ENCODE results near the gene MYT1. TPM values are rescaled to one million over a fixed set of nuclear protein-coding genes. Genes with fewer than 3 reads are reported as not detected.

The MYT1 gene
- polyA plus RNA-seq, 1 donor from 2014 or later: 35.8 TPM

DNA sequence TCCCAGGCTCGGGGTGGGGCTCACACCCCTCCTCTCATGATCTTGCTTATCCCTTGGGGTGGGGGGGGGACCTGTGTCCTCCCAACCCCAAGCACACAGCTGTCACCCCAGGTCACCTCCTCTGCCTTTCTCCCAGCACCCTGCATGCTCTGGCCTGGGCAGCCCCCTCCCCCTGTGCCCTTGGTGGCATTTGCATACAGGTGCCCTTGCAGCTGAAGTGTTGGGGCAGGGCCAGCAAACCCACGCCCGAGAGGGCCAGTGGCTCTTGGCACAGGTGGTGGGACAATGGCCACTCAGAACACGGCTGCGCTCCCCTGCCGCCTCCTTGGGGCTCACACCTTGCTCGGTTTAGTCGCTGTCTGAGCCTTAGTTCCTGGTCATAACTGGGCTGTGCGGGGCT is 11.3 kb upstream of the MYT1 start:
- TF ChIP-seq RAD21 (conservative IDR thresholded peaks at IDR 0.05) (no peak), MXI1 (conservative IDR thresholded peaks at IDR 0.05; ENCODE audit: poor library complexity, severe bottlenecking) (no peak), EZH2 (IDR thresholded peaks at IDR 0.05; ENCODE audit: borderline replicate concordance, insufficient read depth, low read length, poor library complexity, severe bottlenecking) (no peak), EP300 (conservative IDR thresholded peaks at IDR 0.05; ENCODE audit: poor library complexity, severe bottlenecking) (no peak), POLR2AphosphoS5 (IDR thresholded peaks at IDR 0.05) (no peak), SMC3 (conservative IDR thresholded peaks at IDR 0.05; ENCODE audit: poor library complexity) (no peak)
- TF ChIP-seq, protein P1, sequence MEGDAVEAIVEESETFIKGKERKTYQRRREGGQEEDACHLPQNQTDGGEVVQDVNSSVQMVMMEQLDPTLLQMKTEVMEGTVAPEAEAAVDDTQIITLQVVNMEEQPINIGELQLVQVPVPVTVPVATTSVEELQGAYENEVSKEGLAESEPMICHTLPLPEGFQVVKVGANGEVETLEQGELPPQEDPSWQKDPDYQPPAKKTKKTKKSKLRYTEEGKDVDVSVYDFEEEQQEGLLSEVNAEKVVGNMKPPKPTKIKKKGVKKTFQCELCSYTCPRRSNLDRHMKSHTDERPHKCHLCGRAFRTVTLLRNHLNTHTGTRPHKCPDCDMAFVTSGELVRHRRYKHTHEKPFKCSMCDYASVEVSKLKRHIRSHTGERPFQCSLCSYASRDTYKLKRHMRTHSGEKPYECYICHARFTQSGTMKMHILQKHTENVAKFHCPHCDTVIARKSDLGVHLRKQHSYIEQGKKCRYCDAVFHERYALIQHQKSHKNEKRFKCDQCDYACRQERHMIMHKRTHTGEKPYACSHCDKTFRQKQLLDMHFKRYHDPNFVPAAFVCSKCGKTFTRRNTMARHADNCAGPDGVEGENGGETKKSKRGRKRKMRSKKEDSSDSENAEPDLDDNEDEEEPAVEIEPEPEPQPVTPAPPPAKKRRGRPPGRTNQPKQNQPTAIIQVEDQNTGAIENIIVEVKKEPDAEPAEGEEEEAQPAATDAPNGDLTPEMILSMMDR (IDR thresholded peaks at IDR 0.05; ENCODE audit: poor library complexity, severe bottlenecking): no peak
- TF ChIP-seq, protein P2, sequence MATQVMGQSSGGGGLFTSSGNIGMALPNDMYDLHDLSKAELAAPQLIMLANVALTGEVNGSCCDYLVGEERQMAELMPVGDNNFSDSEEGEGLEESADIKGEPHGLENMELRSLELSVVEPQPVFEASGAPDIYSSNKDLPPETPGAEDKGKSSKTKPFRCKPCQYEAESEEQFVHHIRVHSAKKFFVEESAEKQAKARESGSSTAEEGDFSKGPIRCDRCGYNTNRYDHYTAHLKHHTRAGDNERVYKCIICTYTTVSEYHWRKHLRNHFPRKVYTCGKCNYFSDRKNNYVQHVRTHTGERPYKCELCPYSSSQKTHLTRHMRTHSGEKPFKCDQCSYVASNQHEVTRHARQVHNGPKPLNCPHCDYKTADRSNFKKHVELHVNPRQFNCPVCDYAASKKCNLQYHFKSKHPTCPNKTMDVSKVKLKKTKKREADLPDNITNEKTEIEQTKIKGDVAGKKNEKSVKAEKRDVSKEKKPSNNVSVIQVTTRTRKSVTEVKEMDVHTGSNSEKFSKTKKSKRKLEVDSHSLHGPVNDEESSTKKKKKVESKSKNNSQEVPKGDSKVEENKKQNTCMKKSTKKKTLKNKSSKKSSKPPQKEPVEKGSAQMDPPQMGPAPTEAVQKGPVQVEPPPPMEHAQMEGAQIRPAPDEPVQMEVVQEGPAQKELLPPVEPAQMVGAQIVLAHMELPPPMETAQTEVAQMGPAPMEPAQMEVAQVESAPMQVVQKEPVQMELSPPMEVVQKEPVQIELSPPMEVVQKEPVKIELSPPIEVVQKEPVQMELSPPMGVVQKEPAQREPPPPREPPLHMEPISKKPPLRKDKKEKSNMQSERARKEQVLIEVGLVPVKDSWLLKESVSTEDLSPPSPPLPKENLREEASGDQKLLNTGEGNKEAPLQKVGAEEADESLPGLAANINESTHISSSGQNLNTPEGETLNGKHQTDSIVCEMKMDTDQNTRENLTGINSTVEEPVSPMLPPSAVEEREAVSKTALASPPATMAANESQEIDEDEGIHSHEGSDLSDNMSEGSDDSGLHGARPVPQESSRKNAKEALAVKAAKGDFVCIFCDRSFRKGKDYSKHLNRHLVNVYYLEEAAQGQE (IDR thresholded peaks at IDR 0.05; ENCODE audit: borderline replicate concordance): no peak
- no peaks in the 10 kb centered on the region for H3K9me3 ChIP-seq (ENCODE audit: low read length)
- H3K4me3 ChIP-seq (ENCODE audit: low read length): no peak overlapping the region

DNA sequence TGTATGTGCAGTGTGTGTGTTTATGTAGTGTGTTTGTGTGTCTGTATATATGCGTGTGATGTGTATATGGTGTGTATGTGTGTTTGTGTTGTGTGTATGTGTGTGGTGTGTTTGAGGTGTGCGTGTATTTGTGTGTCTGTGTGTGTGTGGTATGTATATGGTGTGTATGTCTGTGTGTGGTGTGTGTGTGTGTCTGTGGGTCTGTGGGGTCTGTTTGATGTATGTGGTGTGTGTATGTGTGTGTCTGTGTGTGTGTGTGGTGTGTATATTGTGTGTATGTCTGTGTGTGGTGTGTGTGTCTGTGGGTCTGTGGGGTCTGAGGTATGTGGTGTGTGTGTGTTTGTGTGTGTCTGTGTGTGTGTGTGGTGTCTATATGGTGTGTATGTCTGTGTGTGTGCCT is 10.8 kb upstream of the MYT1 start:
- no peaks in the 10 kb centered on the region for H3K9me2 ChIP-seq (ENCODE audit: insufficient read depth, low read length)
- H3K9ac ChIP-seq (ENCODE audit: low read length): no peak overlapping the region
- no peak overlapping the region for H2AFZ ChIP-seq (ENCODE audit: low read depth, low read length)
- no peak overlapping the region for H3K27ac ChIP-seq (ENCODE audit: low read length)
- H3F3A ChIP-seq (ENCODE audit: insufficient read depth, low read length, poor library complexity, severe bottlenecking): no peaks in the 10 kb centered on the region
- H3K4me2 ChIP-seq (ENCODE audit: low read length): no peak overlapping the region
- H4K20me1 ChIP-seq (ENCODE audit: insufficient read depth): no peaks in the 10 kb centered on the region
- TF ChIP-seq POLR2AphosphoS5 (IDR thresholded peaks at IDR 0.05): no peak
- no peak for TF ChIP-seq EZH2 (IDR thresholded peaks at IDR 0.05; ENCODE audit: borderline replicate concordance, insufficient read depth, low read length, poor library complexity, severe bottlenecking)
- TF ChIP-seq MXI1 (conservative IDR thresholded peaks at IDR 0.05; ENCODE audit: poor library complexity, severe bottlenecking): no peak
- TF ChIP-seq, protein P2 (IDR thresholded peaks at IDR 0.05; ENCODE audit: borderline replicate concordance): no peak
- no peak for TF ChIP-seq RAD21 (conservative IDR thresholded peaks at IDR 0.05)
- TF ChIP-seq SMC3 (conservative IDR thresholded peaks at IDR 0.05; ENCODE audit: poor library complexity): no peak
- TF ChIP-seq EP300 (conservative IDR thresholded peaks at IDR 0.05; ENCODE audit: poor library complexity, severe bottlenecking): no peak
- no peak for TF ChIP-seq TAF1 (IDR thresholded peaks at IDR 0.05; ENCODE audit: low read depth)
- TF ChIP-seq, protein P1 (IDR thresholded peaks at IDR 0.05; ENCODE audit: poor library complexity, severe bottlenecking): no peak
- H3K4me3 ChIP-seq (ENCODE audit: low read length): no peak overlapping the region
- H3K36me3 ChIP-seq (ENCODE audit: insufficient read depth, low read length): no peaks in the 10 kb centered on the region
- H3K79me2 ChIP-seq (replicated peaks; ENCODE audit: insufficient read depth, low read length): no peaks in the 10 kb centered on the region
- no peaks in the 10 kb centered on the region for H3K27me3 ChIP-seq (ENCODE audit: insufficient read depth, low read depth, low read length)
- H3K9me3 ChIP-seq (ENCODE audit: low read length): no peaks in the 10 kb centered on the region

More for the DNA sequence above, 11.3 kb upstream of the MYT1 start:
- Histone ChIP-seq H3K27me3 (ENCODE audit: insufficient read depth, low read depth, low read length) (no peaks in the 10 kb centered on the region), H3F3A (ENCODE audit: insufficient read depth, low read length, poor library complexity, severe bottlenecking) (no peaks in the 10 kb centered on the region), H3K9me2 (ENCODE audit: insufficient read depth, low read length) (no peaks in the 10 kb centered on the region), H3K9ac (ENCODE audit: low read length) (no peak overlapping the region), H3K36me3 (ENCODE audit: insufficient read depth, low read length) (no peaks in the 10 kb centered on the region), H2AFZ (ENCODE audit: low read depth, low read length) (no peak overlapping the region), H3K4me2 (ENCODE audit: low read length) (no peak overlapping the region), H3K27ac (ENCODE audit: low read length) (no peak overlapping the region), H4K20me1 (ENCODE audit: insufficient read depth) (no peaks in the 10 kb centered on the region), H3K79me2 (replicated peaks; ENCODE audit: insufficient read depth, low read length) (no peaks in the 10 kb centered on the region)

Data from neural cell (in vitro differentiated cells).